K562 (cell line): ENCODE results near the gene NAGLU. TPM values are rescaled to one million over a fixed set of nuclear protein-coding genes. Genes with fewer than 3 reads are reported as not detected.
A peak's percentile ranks its signal among the peaks of the same experiment; 100 is the strongest.

Source experiments
- FOSL1 ChIP-seq: fragments of 200-800 bp; sonication (Bioruptor generic); conservative IDR thresholded peaks from 2 replicates; pipeline ENCODE4 v1.6.1; 2016; ENCODE audit warnings: missing genetic modification characterization, missing compliant biosample characterization
- FOXP4 ChIP-seq: sonication (generic); formaldehyde crosslinking; IDR thresholded peaks from 2 replicates; pipeline ENCODE4 v1.8.0; 2022; ENCODE audit warnings: mild to moderate bottlenecking, missing genetic modification reagents, borderline replicate concordance
- IFI16 ChIP-seq: fragments of 250-450 bp; sonication (Bioruptor Pico); IDR thresholded peaks from 2 replicates; pipeline ENCODE4 v2.1.2; 2022; ENCODE audit warnings: mild to moderate bottlenecking, inconsistent platforms
- NR2C1 ChIP-seq, 2 experiments: fragments of 450-650 bp; IDR thresholded peaks; 2 replicates each; pipeline ENCODE4 v1.6.1; 2017; ENCODE audit warnings: mild to moderate bottlenecking in 2 of 2, antibody characterized with exemption in 1 of 2, inconsistent platforms in 1 of 2, missing compliant biosample characterization in 1 of 2, missing genetic modification characterization in 1 of 2
- ZFP91 ChIP-seq: sonication (generic); formaldehyde crosslinking; IDR thresholded peaks from 2 replicates; pipeline ENCODE4 v1.8.0; 2022; ENCODE audit warnings: mild to moderate bottlenecking, missing genetic modification reagents
- polyA plus RNA-seq, 8 experiments: library from polyadenylated mRNA; depleted of rRNA in 4 of 8; stranded (reverse) in 5 of 8; unstranded in 3 of 8; fragments of >200 nt; fragmentation: Nextera tagmentation in 2 of 8; fragmentation: Illumina TruSeq in 1 of 8; extraction: Ambion mirVana in 2 of 8; extraction: Trizol in 1 of 8; gene quantifications; 2 replicates each; pipeline versions ENCODE4 v1.2.1 to v1.2.3, GENCODE V29; 2011 to 2014; ENCODE audit warnings: inconsistent platforms in 1 of 8, missing spikeins in 1 of 8
- total RNA-seq, 7 experiments: library from RNA; depleted of rRNA in 6 of 7; stranded (reverse); fragments of >200 nt in 6 of 7; fragmentation: Illumina TruSeq in 2 of 7; extraction: Trizol in 2 of 7; gene quantifications; 2 replicates each; pipeline versions ENCODE4 v1.2.1 to v1.2.3, GENCODE V29; 2011 to 2021; ENCODE audit warnings: low replicate concordance in 1 of 7
- TF ChIP-seq, protein P1 (sequence below): fragments of 450-650 bp; IDR thresholded peaks from 2 replicates; pipeline ENCODE4 v1.6.1; 2016; ENCODE audit warnings: mild to moderate bottlenecking, moderate library complexity
- TF ChIP-seq, protein P2 (sequence below): fragments of 250-450 bp; sonication (Bioruptor Pico); IDR thresholded peaks from 2 replicates; pipeline ENCODE4 v1.9.0; 2021; ENCODE audit warnings: mild to moderate bottlenecking, inconsistent platforms

NAGLU gene
- total and polyA plus RNA-seq, 9 of the 15 experiments (the other 6 are each of a cell fraction or from before 2014, with no cell fraction given): 0.04 to 21.5 (median 8.5) TPM

- TF ChIP-seq, protein P1, sequence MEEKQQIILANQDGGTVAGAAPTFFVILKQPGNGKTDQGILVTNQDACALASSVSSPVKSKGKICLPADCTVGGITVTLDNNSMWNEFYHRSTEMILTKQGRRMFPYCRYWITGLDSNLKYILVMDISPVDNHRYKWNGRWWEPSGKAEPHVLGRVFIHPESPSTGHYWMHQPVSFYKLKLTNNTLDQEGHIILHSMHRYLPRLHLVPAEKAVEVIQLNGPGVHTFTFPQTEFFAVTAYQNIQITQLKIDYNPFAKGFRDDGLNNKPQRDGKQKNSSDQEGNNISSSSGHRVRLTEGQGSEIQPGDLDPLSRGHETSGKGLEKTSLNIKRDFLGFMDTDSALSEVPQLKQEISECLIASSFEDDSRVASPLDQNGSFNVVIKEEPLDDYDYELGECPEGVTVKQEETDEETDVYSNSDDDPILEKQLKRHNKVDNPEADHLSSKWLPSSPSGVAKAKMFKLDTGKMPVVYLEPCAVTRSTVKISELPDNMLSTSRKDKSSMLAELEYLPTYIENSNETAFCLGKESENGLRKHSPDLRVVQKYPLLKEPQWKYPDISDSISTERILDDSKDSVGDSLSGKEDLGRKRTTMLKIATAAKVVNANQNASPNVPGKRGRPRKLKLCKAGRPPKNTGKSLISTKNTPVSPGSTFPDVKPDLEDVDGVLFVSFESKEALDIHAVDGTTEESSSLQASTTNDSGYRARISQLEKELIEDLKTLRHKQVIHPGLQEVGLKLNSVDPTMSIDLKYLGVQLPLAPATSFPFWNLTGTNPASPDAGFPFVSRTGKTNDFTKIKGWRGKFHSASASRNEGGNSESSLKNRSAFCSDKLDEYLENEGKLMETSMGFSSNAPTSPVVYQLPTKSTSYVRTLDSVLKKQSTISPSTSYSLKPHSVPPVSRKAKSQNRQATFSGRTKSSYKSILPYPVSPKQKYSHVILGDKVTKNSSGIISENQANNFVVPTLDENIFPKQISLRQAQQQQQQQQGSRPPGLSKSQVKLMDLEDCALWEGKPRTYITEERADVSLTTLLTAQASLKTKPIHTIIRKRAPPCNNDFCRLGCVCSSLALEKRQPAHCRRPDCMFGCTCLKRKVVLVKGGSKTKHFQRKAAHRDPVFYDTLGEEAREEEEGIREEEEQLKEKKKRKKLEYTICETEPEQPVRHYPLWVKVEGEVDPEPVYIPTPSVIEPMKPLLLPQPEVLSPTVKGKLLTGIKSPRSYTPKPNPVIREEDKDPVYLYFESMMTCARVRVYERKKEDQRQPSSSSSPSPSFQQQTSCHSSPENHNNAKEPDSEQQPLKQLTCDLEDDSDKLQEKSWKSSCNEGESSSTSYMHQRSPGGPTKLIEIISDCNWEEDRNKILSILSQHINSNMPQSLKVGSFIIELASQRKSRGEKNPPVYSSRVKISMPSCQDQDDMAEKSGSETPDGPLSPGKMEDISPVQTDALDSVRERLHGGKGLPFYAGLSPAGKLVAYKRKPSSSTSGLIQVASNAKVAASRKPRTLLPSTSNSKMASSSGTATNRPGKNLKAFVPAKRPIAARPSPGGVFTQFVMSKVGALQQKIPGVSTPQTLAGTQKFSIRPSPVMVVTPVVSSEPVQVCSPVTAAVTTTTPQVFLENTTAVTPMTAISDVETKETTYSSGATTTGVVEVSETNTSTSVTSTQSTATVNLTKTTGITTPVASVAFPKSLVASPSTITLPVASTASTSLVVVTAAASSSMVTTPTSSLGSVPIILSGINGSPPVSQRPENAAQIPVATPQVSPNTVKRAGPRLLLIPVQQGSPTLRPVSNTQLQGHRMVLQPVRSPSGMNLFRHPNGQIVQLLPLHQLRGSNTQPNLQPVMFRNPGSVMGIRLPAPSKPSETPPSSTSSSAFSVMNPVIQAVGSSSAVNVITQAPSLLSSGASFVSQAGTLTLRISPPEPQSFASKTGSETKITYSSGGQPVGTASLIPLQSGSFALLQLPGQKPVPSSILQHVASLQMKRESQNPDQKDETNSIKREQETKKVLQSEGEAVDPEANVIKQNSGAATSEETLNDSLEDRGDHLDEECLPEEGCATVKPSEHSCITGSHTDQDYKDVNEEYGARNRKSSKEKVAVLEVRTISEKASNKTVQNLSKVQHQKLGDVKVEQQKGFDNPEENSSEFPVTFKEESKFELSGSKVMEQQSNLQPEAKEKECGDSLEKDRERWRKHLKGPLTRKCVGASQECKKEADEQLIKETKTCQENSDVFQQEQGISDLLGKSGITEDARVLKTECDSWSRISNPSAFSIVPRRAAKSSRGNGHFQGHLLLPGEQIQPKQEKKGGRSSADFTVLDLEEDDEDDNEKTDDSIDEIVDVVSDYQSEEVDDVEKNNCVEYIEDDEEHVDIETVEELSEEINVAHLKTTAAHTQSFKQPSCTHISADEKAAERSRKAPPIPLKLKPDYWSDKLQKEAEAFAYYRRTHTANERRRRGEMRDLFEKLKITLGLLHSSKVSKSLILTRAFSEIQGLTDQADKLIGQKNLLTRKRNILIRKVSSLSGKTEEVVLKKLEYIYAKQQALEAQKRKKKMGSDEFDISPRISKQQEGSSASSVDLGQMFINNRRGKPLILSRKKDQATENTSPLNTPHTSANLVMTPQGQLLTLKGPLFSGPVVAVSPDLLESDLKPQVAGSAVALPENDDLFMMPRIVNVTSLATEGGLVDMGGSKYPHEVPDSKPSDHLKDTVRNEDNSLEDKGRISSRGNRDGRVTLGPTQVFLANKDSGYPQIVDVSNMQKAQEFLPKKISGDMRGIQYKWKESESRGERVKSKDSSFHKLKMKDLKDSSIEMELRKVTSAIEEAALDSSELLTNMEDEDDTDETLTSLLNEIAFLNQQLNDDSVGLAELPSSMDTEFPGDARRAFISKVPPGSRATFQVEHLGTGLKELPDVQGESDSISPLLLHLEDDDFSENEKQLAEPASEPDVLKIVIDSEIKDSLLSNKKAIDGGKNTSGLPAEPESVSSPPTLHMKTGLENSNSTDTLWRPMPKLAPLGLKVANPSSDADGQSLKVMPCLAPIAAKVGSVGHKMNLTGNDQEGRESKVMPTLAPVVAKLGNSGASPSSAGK: peak; percentile 48; the same call in 1 of the 2 replicates
- peak; percentile 40 for TF ChIP-seq FOSL1 (tag)
- no peak for TF ChIP-seq ZFP91 (CRISPR knock-in tag)
- TF ChIP-seq IFI16: no peak
- TF ChIP-seq FOXP4 (CRISPR knock-in tag): no peak
- no peak for TF ChIP-seq NR2C1 (IDR thresholded peaks at IDR 0.05)
- TF ChIP-seq NR2C1 (tag; IDR thresholded peaks at IDR 0.05): peak; percentile 60
- TF ChIP-seq, protein P2, sequence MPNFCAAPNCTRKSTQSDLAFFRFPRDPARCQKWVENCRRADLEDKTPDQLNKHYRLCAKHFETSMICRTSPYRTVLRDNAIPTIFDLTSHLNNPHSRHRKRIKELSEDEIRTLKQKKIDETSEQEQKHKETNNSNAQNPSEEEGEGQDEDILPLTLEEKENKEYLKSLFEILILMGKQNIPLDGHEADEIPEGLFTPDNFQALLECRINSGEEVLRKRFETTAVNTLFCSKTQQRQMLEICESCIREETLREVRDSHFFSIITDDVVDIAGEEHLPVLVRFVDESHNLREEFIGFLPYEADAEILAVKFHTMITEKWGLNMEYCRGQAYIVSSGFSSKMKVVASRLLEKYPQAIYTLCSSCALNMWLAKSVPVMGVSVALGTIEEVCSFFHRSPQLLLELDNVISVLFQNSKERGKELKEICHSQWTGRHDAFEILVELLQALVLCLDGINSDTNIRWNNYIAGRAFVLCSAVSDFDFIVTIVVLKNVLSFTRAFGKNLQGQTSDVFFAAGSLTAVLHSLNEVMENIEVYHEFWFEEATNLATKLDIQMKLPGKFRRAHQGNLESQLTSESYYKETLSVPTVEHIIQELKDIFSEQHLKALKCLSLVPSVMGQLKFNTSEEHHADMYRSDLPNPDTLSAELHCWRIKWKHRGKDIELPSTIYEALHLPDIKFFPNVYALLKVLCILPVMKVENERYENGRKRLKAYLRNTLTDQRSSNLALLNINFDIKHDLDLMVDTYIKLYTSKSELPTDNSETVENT (CRISPR knock-in tag): peak; percentile 56; the same call in 1 of the 2 replicates
Observed at GRCh38 chr17:42531455-42532354, 4.3 kb upstream of the NAGLU start (continued).
